Natural killer cell (primary cell): ENCODE measurements around the gene BTBD16. TPM values are rescaled to one million over a fixed set of nuclear protein-coding genes. Genes with fewer than 3 reads are reported as not detected.

Experiments used
- ATAC-seq, 3 donors: fragments of 150-1000 bp in 2 of 3; fragments of 200-7000 bp in 1 of 3; cut with Tn5 transposase; 1 replicate in 1 of 3; 2 replicates in 2 of 3; pipeline ENCODE4 v1.10.0; 2021; ENCODE audit warnings: mild to moderate bottlenecking in 2 of 3, moderate library complexity in 2 of 3
- DNase-seq, 2 donors: peaks; one replicate each; pipeline versions ENCODE4 v3.0.0 to v3.0.0-alpha.2; 2013 to 2021; ENCODE audit warnings: mixed read lengths in 1 of 2
- H3K27ac ChIP-seq: one replicate; pipeline ENCODE4 v1.5.1; 2013; ENCODE audit warnings: mild to moderate bottlenecking, low read length
- H3K27me3 ChIP-seq: one replicate; pipeline ENCODE4 v1.6.1; 2013; ENCODE audit warnings: low read length; ENCODE audit not compliant: control insufficient read depth, insufficient read depth
- H3K36me3 ChIP-seq: one replicate; pipeline ENCODE4 v1.6.1; 2013; ENCODE audit warnings: low read length; ENCODE audit not compliant: control insufficient read depth, insufficient read depth
- H3K4me1 ChIP-seq: one replicate; pipeline ENCODE4 v1.6.1; 2013; ENCODE audit warnings: low read length; ENCODE audit not compliant: control insufficient read depth, insufficient read depth
- H3K4me3 ChIP-seq: one replicate; pipeline ENCODE4 v1.5.1; 2013; ENCODE audit warnings: low read length
- H3K9me3 ChIP-seq: one replicate; pipeline ENCODE4 v1.6.1; 2013; ENCODE audit warnings: low read length; ENCODE audit not compliant: control insufficient read depth, insufficient read depth
- H3K27ac Mint-ChIP-seq, 2 donors: one replicate each; pipeline ENCODE4 v1.8.0; 2022; ENCODE audit warnings: mild to moderate bottlenecking in 2 of 2, mixed read lengths in 2 of 2, moderate library complexity in 1 of 2
- H3K27me3 Mint-ChIP-seq, 2 donors: one replicate each; pipeline ENCODE4 v1.8.0; 2022; ENCODE audit warnings: low read depth in 2 of 2, mixed read lengths in 2 of 2
- H3K36me3 Mint-ChIP-seq: one replicate; pipeline ENCODE4 v1.8.0; 2022; ENCODE audit warnings: mixed read lengths
- H3K4me1 Mint-ChIP-seq, 2 donors: one replicate each; pipeline ENCODE4 v1.8.0; 2022; ENCODE audit warnings: mixed read lengths in 2 of 2
- H3K4me3 Mint-ChIP-seq: one replicate; pipeline ENCODE4 v1.8.0; 2022; ENCODE audit warnings: mild to moderate bottlenecking, moderate library complexity, mixed read lengths
- H3K9me3 Mint-ChIP-seq, 2 donors: one replicate each; pipeline ENCODE4 v1.8.0; 2022; ENCODE audit warnings: mixed read lengths in 2 of 2
- CTCF ChIP-seq: fragments of 200-600 bp; IDR thresholded peaks from one replicate; pipeline ENCODE4 v1.8.0; 2022; ENCODE audit warnings: antibody characterized with exemption
- WGBS: methylation state at CpG from one replicate; pipeline ENCODE4 v1.1.7; 2013; ENCODE audit warnings: missing lambda C conversion rate; ENCODE audit not compliant: insufficient coverage; 5-methylcytosine and 5-hydroxymethylcytosine counted together
- intact Hi-C: fragments of 100-400 bp; cut with micrococcal nuclease; formaldehyde crosslinking; loops from one replicate; pipeline ENCODE4 v1.14.2; 2022
- total RNA-seq, 4 donors: library from RNA; stranded (reverse); fragments of 120-200 nt in 1 of 4; gene quantifications; one replicate each; pipeline versions ENCODE4 v1.2.3 to v1.2.4, GENCODE V29; 2013 to 2022

Gene BTBD16
- total RNA-seq, 3 donors from 2014 or later (not counting 1 experiment from before 2014, with no cell fraction given), result not detected

- Histone ChIP-seq H3K9me3 (no peaks in the 10 kb centered on the region), H3K27me3 (no peaks in the 10 kb centered on the region), H3K4me1 (no peaks in the 10 kb centered on the region), H3K36me3 (no peaks in the 10 kb centered on the region), H3K27ac (no peak overlapping the region), H3K4me3 (no peak overlapping the region)
- Mint-ChIP-seq H3K4me1 (no peaks in the 10 kb centered on the region), H3K9me3 (no peaks in the 10 kb centered on the region), H3K36me3 (no peaks in the 10 kb centered on the region), H3K4me3 (no peak overlapping the region), H3K27me3 (peaks cover 32 to 55% of the 10 kb centered on the region in 2 donors), H3K27ac (no peak overlapping the region)
- intact Hi-C loops, result no loop called here
- 90% methylated on average over 1 of the region's 1 CpG for WGBS
- ATAC-seq (no peak), DNase-seq (no peak)
- no peak for TF ChIP-seq CTCF
These were observed 52.1 kb downstream of the BTBD16 start for GRCh38 chr10:122323189-122323588.

GRCh38 chr10:122323941-122324675 lies 53.0 kb downstream of the BTBD16 start:
- no peaks in the 10 kb centered on the region for H3K4me1 ChIP-seq
- H3K27me3 Mint-ChIP-seq, result peaks cover 28 to 55% of the 10 kb centered on the region in 2 donors
- H3K36me3 Mint-ChIP-seq, result no peaks in the 10 kb centered on the region
- TF ChIP-seq CTCF, result no peak
- no peak overlapping the region for H3K27ac ChIP-seq
- H3K27ac Mint-ChIP-seq, result no peak overlapping the region
- H3K4me1 Mint-ChIP-seq, result no peaks in the 10 kb centered on the region
- H3K4me3 ChIP-seq, result no peak overlapping the region
- H3K4me3 Mint-ChIP-seq, result no peak overlapping the region
- DNase-seq (no peak), ATAC-seq (no peak)
- no peaks in the 10 kb centered on the region for H3K36me3 ChIP-seq
- H3K9me3 ChIP-seq, result no peaks in the 10 kb centered on the region
- no peaks in the 10 kb centered on the region for H3K27me3 ChIP-seq
- no peaks in the 10 kb centered on the region for H3K9me3 Mint-ChIP-seq
- intact Hi-C loops, result no loop called here
- WGBS, result 93% methylated on average over 5 of the region's 5 CpGs

- Histone ChIP-seq H3K4me3 (no peak overlapping the region), H3K36me3 (no peaks in the 10 kb centered on the region), H3K27ac (no peak overlapping the region), H3K4me1 (no peaks in the 10 kb centered on the region), H3K27me3 (no peaks in the 10 kb centered on the region), H3K9me3 (no peaks in the 10 kb centered on the region)
- peaks cover 29 to 60% of the 10 kb centered on the region in 2 donors for H3K27me3 Mint-ChIP-seq
- no peaks in the 10 kb centered on the region for H3K9me3 Mint-ChIP-seq
- DNase-seq (no peak), ATAC-seq (no peak)
- intact Hi-C loops, result no loop called here
- H3K4me3 Mint-ChIP-seq, result no peak overlapping the region
- H3K27ac Mint-ChIP-seq, result no peak overlapping the region
- no peaks in the 10 kb centered on the region for H3K36me3 Mint-ChIP-seq
- TF ChIP-seq CTCF, result no peak
- 85% methylated on average over 2 of the region's 2 CpGs for WGBS
- no peaks in the 10 kb centered on the region for H3K4me1 Mint-ChIP-seq
These were observed 54.1 kb downstream of the BTBD16 start for GRCh38 chr10:122325235-122325634.

- intact Hi-C loops, result no loop called here
- Histone ChIP-seq H3K27ac (no peak overlapping the region), H3K4me1 (no peaks in the 10 kb centered on the region), H3K27me3 (peaks cover 2% of the 10 kb centered on the region), H3K36me3 (no peaks in the 10 kb centered on the region), H3K9me3 (no peaks in the 10 kb centered on the region), H3K4me3 (no peak overlapping the region)
- DNase-seq (no peak), ATAC-seq (no peak)
- Mint-ChIP-seq H3K4me3 (no peak overlapping the region), H3K9me3 (no peaks in the 10 kb centered on the region), H3K27ac (no peak overlapping the region), H3K36me3 (no peaks in the 10 kb centered on the region), H3K27me3 (peaks cover 27 to 57% of the 10 kb centered on the region in 2 donors), H3K4me1 (no peaks in the 10 kb centered on the region)
- 81% methylated on average over 4 of the region's 5 CpGs for WGBS
- no peak for TF ChIP-seq CTCF
These were observed 55.3 kb downstream of the BTBD16 start for GRCh38 chr10:122326385-122326784.
